Fibroblast of mammary gland (primary cell): ENCODE data around the gene IGDCC3.

Source experiments
- DNase-seq: peaks from one replicate; pipeline ENCODE4 v3.0.0-alpha.2; 2010; ENCODE audit warnings: low read depth
- H3K4me3 ChIP-seq: 2 replicates; pipeline ENCODE4 v1.5.1; 2011; ENCODE audit warnings: low read depth, mild to moderate bottlenecking, low read length, moderate library complexity; ENCODE audit not compliant: control insufficient read depth
- CTCF ChIP-seq: conservative IDR thresholded peaks from 2 replicates; pipeline ENCODE4 v1.5.1; 2011; ENCODE audit warnings: low read depth, low read length, inconsistent platforms; ENCODE audit not compliant: control insufficient read depth, insufficient read depth

Gene IGDCC3

DNA sequence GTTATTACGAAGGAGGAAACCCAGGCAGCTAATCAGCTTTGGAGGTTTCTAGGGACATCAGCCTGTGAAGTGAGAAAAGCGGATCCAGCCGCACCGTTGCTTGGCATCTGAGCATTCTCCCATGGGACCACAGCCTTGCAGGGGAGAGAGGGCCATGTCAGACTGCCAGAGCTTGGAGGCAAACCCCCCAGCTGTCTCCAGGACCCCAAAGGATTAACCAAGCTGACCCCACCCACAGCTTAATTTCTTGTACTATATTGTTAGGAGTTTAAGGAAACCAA lies 5.1 kb downstream of the IGDCC3 start:
- no peak overlapping the region for H3K4me3 ChIP-seq

GRCh38 chr15:65371976-65372786 lies 5.6 kb downstream of the IGDCC3 start:
- no peak for TF ChIP-seq CTCF
- DNase-seq, result no peak
- H3K4me3 ChIP-seq, result no peak overlapping the region

More for the DNA sequence above, 5.1 kb downstream of the IGDCC3 start:
- no peak for DNase-seq
- TF ChIP-seq CTCF, result no peak

DNA sequence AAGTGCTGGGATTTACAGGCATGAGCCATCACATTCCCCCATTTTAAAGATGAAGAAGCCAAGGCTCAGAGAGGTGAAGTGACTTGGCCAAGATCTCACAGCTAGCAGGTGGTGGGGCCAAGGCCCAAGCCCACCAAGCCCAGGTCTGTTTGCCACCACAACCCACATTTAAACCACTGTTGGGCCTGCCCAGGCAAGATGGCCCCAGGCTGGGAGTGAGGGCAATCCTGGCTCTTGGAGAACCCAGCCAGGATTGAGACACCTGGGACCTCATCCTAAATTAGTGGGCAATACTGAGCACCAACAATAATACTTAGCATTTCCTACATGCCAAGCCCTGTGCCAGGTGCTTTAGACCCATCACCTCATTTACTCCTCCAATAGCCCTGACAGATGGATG lies 6.9 kb downstream of the IGDCC3 start:
- no peak for TF ChIP-seq CTCF
- DNase-seq, result no peak
- no peak overlapping the region for H3K4me3 ChIP-seq

DNA sequence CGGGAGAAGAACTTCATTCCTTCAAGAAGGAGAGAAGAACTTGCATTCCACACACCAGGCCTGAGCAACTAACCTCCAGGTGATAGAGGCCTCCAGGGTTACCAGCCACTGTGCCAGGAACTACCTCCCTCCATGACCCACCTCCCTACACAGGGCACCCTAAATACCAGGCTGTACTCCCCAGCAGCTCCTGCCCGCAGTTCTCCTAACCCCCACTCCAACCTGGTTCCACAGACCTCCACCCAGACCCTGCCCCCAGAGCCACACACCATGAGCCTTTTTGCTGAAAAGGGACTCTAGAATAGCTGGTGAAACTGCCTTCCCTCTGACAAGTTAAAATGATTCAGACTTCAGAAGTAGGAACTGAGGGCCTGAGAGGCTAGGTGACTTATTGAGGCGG lies 8.2 kb downstream of the IGDCC3 start:
- H3K4me3 ChIP-seq, result no peak overlapping the region
- no peak for DNase-seq
- no peak for TF ChIP-seq CTCF

DNA sequence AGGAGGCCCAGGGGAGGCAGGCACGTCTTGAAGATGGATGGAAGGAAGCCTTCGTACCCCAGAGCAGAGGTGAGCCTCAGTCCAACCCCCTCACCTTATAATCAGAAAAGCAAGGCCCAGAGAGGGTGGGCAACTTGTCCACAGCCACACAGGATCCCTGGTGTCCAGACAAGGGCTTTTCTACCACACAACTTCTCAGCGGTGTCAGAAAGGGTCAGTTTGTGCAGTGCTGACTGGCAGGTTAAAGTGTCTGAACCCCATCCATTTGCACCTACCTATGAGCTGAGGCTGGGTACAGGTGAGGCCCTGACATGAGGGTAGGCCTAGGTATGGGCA lies 8.6 kb downstream of the IGDCC3 start:
- DNase-seq, result no peak
- TF ChIP-seq CTCF, result no peak
- H3K4me3 ChIP-seq, result no peak overlapping the region

DNA sequence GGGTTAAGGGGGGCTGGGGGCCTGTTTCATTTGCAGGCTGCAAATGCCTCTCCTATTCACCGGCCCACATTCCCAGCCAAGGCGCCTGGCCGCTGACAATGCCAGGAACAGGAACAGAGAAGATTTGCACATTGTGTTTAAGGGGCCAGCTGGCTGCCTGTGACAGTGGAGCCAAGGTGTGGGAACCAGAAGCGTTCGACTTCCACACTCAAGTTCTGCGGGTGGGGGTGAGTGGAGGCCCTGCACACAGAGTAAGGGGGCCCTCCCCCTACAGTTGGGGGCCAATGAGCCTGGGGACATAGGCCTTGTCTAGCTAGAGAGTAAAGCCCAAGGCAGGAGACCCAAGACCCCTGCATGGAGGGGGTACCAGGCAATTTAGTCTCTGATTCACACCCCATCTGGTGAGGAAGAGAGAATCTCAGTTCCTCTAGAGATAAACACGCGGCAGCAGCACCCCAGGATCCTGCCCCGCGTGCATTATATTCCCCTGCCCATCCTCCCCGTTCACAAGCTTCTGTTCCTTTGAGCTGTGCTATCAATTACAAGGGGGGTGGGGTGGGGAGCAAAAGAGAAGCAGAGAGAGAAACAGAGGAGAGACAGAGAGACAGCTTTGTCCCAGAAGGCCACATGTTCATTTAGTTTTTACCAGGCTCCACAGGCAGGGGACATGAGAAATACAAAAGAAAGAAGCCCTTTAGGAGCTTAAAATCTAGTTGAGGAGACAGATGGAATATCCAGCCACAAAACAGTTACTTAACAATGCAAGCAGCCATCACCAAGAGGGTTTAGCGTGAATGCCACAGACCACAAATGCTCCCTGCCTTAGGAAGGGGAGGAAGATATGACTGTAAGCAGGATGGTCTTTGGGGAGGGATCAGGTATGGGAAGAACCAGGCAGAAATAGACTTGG lies 9.2 kb downstream of the IGDCC3 start:
- no peak for DNase-seq
- no peak for TF ChIP-seq CTCF
- no peak overlapping the region for H3K4me3 ChIP-seq
